COLO829 (cell line): ENCODE results near the gene TENM3.
"Not testable (repeated sequence)": the region's sequence is repeated elsewhere in the genome, so short reads cannot be mapped to it uniquely, and the experiment has no call there.

ENCODE experiments used
- DNase-seq: peaks from one replicate; pipeline ENCODE4 v3.0.0; 2012; ENCODE audit warnings: low spot score

Gene TENM3

GRCh38 chr4:182788201-182788600, 545.0 kb downstream of the TENM3 start:
- DNase-seq: no peak

- no peak for DNase-seq
Measured at GRCh38 chr4:182789529-182789928, 546.3 kb downstream of the TENM3 start.

DNA sequence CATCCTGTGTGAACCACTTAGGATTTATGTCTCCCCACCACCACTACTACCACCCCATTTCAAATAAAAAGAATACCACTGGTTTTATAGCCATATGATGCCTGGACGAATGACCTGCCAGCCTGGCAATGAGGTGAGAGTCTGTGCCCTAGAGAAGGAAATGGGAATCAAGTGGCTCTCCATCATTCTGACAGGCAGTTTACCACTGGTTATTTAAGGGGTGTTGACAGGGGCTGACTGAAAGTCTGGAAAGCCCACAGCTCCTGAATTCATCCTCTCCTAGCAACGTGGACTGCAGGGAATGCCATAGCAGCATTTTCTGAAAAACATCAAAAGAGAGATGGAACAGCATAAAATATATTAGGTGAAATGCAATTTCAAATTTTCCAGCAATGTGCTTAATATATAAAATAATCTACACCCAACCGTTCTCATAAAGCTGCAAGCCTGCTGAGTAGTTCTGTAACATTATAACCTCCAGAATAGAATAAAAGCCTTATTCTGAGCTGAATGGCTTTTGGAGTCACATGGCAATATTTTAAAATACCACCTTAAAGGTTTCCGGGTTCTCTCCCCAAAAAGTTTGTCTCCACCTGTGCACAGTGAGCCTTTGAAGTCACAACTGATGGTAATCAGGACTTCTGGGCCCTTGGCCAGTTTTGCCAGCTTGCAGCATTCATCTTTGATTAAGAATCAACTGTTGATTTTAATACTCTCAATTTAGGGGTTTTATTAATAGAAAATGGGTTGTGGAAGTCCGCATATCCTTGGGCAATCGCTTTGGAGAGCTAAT, 552.4 kb downstream of the TENM3 start:
- DNase-seq: no peak

DNA sequence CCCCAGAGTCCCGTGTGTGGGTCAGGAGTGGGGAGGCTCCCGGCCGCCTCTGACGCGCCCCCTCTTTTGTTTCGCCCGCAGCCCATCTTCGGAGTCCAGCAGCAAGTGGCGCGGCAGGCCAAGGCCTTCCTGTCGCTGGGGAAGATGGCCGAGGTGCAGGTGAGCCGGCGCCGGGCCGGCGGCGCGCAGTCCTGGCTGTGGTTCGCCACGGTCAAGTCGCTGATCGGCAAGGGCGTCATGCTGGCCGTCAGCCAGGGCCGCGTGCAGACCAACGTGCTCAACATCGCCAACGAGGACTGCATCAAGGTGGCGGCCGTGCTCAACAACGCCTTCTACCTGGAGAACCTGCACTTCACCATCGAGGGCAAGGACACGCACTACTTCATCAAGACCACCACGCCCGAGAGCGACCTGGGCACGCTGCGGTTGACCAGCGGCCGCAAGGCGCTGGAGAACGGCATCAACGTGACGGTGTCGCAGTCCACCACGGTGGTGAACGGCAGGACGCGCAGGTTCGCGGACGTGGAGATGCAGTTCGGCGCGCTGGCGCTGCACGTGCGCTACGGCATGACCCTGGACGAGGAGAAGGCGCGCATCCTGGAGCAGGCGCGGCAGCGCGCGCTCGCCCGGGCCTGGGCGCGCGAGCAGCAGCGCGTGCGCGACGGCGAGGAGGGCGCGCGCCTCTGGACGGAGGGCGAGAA, 556.5 kb downstream of the TENM3 start:
- DNase-seq: no peak

DNA sequence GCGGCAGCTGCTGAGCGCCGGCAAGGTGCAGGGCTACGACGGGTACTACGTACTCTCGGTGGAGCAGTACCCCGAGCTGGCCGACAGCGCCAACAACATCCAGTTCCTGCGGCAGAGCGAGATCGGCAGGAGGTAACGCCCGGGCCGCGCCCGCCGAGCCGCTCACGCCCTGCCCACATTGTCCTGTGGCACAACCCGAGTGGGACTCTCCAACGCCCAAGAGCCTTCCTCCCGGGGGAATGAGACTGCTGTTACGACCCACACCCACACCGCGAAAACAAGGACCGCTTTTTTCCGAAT, 557.0 kb downstream of the TENM3 start:
- DNase-seq: no peak

DNA sequence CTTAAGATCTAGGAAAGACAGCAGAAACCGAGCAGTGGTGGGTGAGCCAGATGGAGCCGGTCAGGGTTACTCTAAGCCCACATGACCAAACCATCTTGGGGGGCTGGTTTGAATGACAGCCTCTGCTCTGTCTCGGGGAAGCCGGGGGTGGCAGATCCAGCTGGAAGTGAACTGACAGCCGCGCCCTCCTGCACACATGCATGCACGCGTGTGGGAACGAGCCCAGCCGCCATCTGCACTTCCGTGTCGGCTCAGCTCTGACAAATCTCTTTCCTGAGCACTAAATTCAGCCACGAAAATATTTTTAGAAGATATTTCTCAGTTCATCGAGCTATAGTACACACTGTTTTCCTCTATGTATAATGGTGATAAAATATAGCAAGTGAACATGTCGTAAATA, 558.4 kb downstream of the TENM3 start:
- no peak for DNase-seq

DNA sequence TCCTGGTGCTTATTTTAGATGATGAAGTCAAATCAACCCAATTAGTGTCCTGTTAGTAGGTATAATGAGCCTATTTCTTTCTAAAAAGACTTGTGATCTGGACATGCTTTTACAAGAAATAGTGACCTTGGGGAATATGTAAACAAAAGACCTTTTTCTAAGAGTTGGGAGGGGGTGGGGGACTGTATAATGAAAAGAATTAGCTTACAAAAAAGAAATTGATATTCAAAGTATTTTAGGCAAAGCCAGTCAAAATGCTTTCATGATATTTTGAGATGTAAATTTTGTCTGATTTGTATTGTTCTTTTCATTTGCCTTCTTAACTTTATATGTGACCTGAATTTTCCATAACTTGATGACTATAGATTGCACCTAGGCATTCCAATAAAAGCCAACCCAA, 559.4 kb downstream of the TENM3 start:
- DNase-seq: no peak

DNA sequence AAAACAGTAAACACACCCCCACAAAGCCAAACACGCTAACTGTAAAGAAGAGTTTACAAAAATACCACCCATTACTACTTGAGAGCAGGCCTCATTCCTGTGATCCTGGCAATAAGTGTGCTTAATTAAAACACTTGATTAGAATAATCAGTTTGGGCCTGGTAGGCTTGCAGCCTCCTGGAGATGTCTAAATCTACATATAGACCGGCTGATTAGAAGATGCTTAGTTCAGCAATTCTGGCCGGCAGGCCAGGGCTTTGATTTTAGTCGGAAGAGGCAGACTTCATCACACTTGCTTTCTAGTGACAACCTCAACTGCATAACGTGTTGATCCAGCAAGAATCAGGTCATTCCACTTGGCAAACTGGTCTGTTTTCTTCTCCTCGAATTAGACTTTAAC, 560.0 kb downstream of the TENM3 start:
- no peak for DNase-seq

GRCh38 chr4:182804131-182804530, 560.9 kb downstream of the TENM3 start:
- DNase-seq: no peak

DNA sequence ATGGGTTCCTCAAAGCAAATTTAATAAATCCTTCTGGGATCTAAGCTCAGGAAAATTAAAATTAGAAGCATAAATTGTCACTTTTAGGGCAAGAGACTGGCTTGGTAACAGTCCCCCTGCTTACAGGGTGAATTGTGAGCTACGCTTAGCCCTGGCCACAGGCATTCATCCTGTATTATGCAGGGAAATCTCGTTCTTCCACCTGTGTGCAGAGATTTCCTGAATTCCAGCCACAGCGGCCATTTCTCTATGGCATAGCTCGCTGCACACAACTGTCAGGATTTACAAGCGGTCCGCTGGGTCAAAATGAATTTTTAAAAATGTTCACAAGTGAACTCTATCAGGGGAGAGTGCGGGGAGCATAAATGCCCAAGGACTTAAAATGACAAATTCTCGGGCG, 562.1 kb downstream of the TENM3 start:
- no peak for DNase-seq

DNA sequence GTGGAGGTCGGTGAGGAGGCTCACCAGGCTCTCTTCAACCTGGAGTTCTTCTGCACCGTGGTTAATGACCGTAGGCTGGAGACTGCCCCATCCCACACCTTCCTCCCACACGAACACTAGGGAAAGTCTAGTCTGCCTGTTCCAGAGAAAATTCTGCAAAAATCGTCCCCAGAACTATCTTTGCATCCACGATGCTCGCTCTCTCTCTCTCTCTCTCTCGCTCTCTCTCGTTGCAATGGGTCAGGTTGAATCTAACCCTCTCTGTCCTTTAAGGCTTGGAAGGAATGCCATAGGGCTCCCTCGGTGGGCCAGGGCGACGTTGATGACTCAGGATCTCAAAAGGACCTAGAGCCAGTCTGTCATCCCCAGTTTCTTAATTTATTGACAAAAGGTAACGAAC, 562.5 kb downstream of the TENM3 start:
- no peak for DNase-seq

GRCh38 chr4:182806259-182807252, 563.4 kb downstream of the TENM3 start:
- no peak for DNase-seq

GRCh38 chr4:182807346-182807745, 564.1 kb downstream of the TENM3 start:
- no peak for DNase-seq

DNA sequence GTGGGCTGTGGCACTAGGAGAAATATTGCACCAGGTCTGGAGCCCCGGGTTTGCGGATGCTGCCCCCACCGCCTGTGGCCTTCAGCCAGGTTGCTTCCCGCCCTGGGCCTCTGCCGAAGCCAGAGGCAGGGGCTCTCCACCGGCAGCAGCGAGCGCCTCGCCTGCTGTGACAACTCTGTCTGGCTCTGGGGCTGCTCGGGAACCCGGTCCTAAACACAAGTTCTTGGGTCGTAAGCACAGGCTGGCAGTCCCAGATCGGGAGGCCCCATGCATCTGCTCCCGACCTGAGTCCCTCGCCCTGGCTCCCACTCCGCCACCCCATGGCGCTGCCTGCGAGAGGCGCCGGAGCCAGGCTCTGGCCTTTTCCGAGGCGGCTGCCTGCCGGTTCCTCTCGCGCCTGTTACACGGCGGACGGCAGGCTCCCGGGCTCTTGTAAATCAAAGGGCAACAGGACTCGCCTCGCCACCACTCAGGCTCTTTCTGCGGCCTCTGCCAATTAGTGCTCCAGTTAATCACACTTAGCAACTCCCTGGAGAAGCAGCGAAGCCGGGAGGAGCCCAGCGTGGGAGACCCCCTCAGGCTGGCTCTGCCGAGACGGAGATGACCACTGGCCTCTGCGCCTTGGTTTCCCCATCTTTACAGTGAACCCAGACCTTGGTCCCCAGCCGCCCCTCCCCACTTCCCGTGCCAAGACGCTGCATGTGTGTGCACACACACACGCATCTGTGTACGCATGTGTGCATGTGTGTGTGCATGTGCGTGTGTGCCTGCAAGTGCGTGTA, 564.8 kb downstream of the TENM3 start:
- DNase-seq: no peak

- DNase-seq: no peak
Measured at GRCh38 chr4:182808673-182809416, 565.6 kb downstream of the TENM3 start.

GRCh38 chr4:182809417-182810102, 566.4 kb downstream of the TENM3 start:
- DNase-seq: no peak

DNA sequence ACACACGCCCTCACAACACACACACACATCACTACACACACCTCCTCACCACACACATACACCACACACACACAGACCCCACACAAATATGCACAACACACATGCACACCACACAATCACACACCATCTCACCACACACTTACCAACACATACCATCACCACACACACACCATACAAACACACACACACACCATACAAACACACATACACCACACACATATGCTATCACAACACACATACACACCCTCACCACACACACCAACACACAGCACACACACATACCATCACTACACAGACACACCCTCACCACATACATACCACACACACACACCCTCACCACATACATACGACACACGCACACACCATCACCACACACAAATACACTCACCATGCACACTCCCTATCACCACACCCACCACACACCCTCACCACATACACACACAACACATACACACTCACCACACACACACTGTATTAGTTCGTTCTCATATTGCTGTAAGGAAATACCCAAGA, 567.0 kb downstream of the TENM3 start:
- no peak for DNase-seq

DNA sequence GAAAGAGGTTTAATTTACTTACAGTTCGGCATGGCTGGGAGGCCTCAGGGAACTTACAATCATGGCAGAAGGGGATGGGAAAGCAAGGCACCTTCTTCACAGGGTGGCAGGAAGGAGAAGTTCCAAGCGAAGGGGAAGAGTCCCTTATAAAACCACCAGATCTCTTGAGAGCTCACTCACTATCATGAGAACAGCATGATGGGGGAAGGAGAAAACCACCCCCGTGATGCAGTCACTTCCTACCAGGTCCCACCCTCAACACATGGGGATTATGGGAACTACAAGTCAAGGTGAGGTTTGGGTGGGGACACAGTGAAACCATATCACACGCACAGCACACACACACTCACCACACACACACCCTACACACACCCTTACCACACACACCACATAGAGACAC, 569.7 kb downstream of the TENM3 start:
- no peak for DNase-seq

DNA sequence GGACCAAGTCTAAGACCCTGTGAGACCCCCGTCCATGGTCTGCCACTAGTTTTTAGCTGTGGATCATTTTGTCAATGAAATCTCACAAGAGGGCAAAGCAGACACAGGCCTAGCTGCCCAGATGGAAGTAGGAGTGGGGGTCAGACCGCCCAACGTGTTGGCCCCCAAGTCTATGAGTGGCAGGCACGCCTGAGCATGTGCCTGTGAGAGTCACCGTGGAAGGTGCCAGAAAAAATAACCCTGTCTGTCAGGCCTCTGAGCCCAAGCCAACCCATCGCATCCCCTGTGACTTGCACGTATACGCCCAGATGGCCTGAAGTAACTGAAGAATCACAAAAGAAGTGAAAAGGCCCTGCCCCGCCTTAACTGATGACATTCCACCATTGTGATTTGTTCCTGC, 570.9 kb downstream of the TENM3 start:
- DNase-seq: not testable (repeated sequence)
